GM18519 (cell line): ENCODE data around the gene FNBP1.

ENCODE experiments used
- ATAC-seq: cut with Tn5 transposase; IDR thresholded peaks from one replicate; pipeline ENCODE4 v1.9.1; 2021; ENCODE audit warnings: mild to moderate bottlenecking, moderate library complexity; ENCODE audit not compliant: unreplicated experiment, low FRiP score

The FNBP1 gene

GRCh38 chr9:129839324-129840023 lies 203.5 kb downstream of the FNBP1 start:
- ATAC-seq, result no peak

- ATAC-seq, result no peak
These were observed 204.2 kb downstream of the FNBP1 start for GRCh38 chr9:129838707-129839259.
